Loucy (cell line): ENCODE results near the gene PABPN1.

ENCODE experiments used
- H2AFZ ChIP-seq: fragments of 200-600 bp; sonication (generic); 2 replicates; pipeline ENCODE4 v1.6.0; 2016; ENCODE audit warnings: antibody characterized with exemption, mild to moderate bottlenecking, low read length, moderate library complexity
- H3F3A ChIP-seq: fragments of 200-600 bp; 2 replicates; pipeline ENCODE4 v1.6.0; 2016; ENCODE audit warnings: antibody characterized with exemption, low read depth, mild to moderate bottlenecking
- H3K27me3 ChIP-seq: fragments of 200-600 bp; sonication (generic); 2 replicates; pipeline ENCODE4 v1.6.1; 2014; ENCODE audit warnings: low read length, mild to moderate bottlenecking; ENCODE audit not compliant: insufficient read depth, poor library complexity, severe bottlenecking
- H3K36me3 ChIP-seq: fragments of 200-600 bp; sonication (generic); 2 replicates; pipeline ENCODE4 v1.6.1; 2016; ENCODE audit warnings: low read length; ENCODE audit not compliant: insufficient read depth
- H3K4me1 ChIP-seq: fragments of 200-600 bp; sonication (generic); 2 replicates; pipeline ENCODE4 v1.5.1; 2014; ENCODE audit warnings: low read length, mild to moderate bottlenecking; ENCODE audit not compliant: insufficient read depth, poor library complexity, severe bottlenecking
- H3K4me2 ChIP-seq: fragments of 200-600 bp; sonication (generic); 2 replicates; pipeline ENCODE4 v1.6.0; 2014; ENCODE audit warnings: antibody characterized with exemption, low read length, low read depth, mild to moderate bottlenecking; ENCODE audit not compliant: poor library complexity, severe bottlenecking
- H3K4me3 ChIP-seq: fragments of 200-600 bp; sonication (generic); 2 replicates; pipeline ENCODE4 v1.5.1; 2014; ENCODE audit warnings: low read length, mild to moderate bottlenecking, mixed read lengths; ENCODE audit not compliant: poor library complexity, severe bottlenecking
- H3K79me2 ChIP-seq: fragments of 200-600 bp; sonication (generic); 2 replicates; pipeline ENCODE4 v1.6.1; 2014; ENCODE audit warnings: low read length; ENCODE audit not compliant: insufficient read depth
- H3K9ac ChIP-seq: fragments of 200-600 bp; sonication (generic); 2 replicates; pipeline ENCODE4 v1.6.0; 2014; ENCODE audit warnings: mild to moderate bottlenecking, low read depth, low read length, moderate library complexity; ENCODE audit not compliant: poor library complexity, severe bottlenecking
- H3K9me2 ChIP-seq: fragments of 200-600 bp; sonication (generic); replicated peaks from 2 replicates; pipeline ENCODE4 v1.6.1; 2016; ENCODE audit warnings: low read depth, low read length, mixed read lengths
- H3K9me3 ChIP-seq: fragments of 200-600 bp; sonication (generic); 2 replicates; pipeline ENCODE4 v1.6.1; 2014; ENCODE audit warnings: mild to moderate bottlenecking, antibody characterized with exemption, low read length, low read depth; ENCODE audit not compliant: insufficient read depth
- H4K20me1 ChIP-seq: fragments of 200-600 bp; sonication (generic); 2 replicates; pipeline ENCODE4 v1.6.0; 2014; ENCODE audit warnings: antibody characterized with exemption, low read length, mild to moderate bottlenecking; ENCODE audit not compliant: insufficient read depth, poor library complexity, severe bottlenecking
- EZH2phosphoT487 ChIP-seq: fragments of 200-600 bp; IDR thresholded peaks from 2 replicates; pipeline ENCODE4 v1.6.1; 2018; ENCODE audit warnings: antibody characterized with exemption, mild to moderate bottlenecking, moderate library complexity, borderline replicate concordance
- TF ChIP-seq, protein P1 (sequence below): fragments of 200-600 bp; sonication (generic); conservative IDR thresholded peaks from 2 replicates; pipeline ENCODE4 v1.5.1; 2014; ENCODE audit warnings: mild to moderate bottlenecking, antibody characterized with exemption, low read length

PABPN1 gene

DNA sequence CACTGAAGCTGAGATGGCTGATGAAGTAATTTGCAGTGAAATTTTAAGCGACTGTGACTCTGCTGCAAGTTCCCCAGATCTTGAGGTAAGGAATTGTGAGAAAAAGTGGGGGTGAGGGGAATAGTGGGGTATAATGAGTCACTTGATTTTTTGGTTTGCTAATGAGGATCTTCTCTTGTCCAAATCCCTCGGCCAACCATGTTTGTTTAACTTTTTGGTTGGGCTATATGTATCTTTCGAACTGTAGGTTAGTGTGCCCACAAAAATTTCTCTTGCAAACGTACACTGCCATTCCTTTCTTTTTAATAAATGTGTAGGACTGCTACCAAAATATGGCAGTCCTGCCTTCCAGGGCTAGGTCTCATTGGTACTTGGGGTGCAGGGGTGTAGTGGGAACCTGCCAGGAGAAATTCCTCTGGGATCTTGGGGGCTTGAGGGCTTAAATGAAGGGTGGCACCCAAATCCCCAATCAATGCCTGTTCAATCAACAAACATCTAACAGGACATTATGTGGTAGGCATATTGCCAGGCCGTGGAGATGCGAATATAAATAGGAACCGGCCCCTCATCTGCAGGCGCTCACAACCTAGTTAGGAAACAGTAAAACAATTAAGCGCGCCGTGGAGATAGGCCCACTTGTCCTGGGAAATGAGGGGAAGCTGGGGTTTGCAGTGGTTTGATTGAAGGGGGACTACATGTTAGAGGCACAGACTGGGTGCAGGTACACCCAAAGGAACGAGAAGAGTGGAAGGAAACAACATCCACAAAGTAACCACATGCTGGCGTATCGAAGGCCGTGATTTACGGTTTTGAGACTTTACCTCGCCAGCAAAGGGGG, 1.3 kb upstream of the PABPN1 start:
- peaks cover 27% of the 10 kb centered on the region for H3K4me1 ChIP-seq
- H3K36me3 ChIP-seq, result peaks cover 17% of the 10 kb centered on the region; the same call in 1 of the 2 replicates
- H3F3A ChIP-seq, result no peaks in the 10 kb centered on the region
- H3K79me2 ChIP-seq, result peaks cover 36% of the 10 kb centered on the region
- no peaks in the 10 kb centered on the region for H3K27me3 ChIP-seq
- TF ChIP-seq EZH2phosphoT487, result no peak
- TF ChIP-seq, protein P1, sequence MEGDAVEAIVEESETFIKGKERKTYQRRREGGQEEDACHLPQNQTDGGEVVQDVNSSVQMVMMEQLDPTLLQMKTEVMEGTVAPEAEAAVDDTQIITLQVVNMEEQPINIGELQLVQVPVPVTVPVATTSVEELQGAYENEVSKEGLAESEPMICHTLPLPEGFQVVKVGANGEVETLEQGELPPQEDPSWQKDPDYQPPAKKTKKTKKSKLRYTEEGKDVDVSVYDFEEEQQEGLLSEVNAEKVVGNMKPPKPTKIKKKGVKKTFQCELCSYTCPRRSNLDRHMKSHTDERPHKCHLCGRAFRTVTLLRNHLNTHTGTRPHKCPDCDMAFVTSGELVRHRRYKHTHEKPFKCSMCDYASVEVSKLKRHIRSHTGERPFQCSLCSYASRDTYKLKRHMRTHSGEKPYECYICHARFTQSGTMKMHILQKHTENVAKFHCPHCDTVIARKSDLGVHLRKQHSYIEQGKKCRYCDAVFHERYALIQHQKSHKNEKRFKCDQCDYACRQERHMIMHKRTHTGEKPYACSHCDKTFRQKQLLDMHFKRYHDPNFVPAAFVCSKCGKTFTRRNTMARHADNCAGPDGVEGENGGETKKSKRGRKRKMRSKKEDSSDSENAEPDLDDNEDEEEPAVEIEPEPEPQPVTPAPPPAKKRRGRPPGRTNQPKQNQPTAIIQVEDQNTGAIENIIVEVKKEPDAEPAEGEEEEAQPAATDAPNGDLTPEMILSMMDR, result no peak
- peak overlapping the region; percentile 79 for H3K9ac ChIP-seq
- H3K4me3 ChIP-seq, result peak overlapping the region; percentile 77
- H3K9me3 ChIP-seq, result no peaks in the 10 kb centered on the region
- H3K9me2 ChIP-seq, result no peaks in the 10 kb centered on the region
- H2AFZ ChIP-seq, result peak overlapping the region; percentile 58; the same call in 1 of the 2 replicates
- H3K4me2 ChIP-seq, result peak overlapping the region; percentile 96
- H4K20me1 ChIP-seq, result peaks cover 31% of the 10 kb centered on the region

DNA sequence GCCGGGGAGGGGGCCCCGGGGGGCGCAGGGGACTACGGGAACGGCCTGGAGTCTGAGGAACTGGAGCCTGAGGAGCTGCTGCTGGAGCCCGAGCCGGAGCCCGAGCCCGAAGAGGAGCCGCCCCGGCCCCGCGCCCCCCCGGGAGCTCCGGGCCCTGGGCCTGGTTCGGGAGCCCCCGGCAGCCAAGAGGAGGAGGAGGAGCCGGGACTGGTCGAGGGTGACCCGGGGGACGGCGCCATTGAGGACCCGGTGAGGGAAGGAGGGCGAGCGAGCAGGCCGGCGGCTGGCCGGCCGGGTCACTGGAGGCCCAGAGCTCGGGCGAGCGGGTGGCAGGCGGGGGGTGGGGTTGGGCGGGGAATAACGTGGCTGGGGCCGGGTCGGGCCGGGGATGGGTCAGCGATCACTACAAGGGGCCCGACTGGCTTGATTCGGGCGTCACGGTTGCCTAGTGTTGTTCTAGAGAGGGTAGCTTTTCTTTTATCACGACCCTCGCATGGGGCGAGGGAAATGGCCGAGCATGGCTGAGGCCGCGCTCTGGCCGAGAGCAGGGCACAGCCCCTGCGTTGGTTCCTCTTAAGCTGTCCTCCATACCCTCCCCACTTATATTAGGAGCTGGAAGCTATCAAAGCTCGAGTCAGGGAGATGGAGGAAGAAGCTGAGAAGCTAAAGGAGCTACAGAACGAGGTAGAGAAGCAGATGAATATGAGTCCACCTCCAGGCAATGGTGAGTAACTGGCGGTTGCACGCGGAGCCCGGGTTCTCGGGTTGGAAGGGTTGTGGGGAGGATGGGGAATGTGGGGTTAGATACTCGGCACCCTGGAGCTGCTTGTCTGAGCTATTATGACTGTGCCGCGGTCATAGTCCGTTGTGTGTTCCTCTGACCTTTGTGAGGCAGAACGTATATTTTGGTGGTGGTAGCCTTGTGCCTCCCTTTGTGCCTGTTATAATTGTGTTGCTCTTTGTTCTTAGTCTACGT, 603 bp downstream of the PABPN1 start:
- TF ChIP-seq, protein P1, result no peak
- no peak for TF ChIP-seq EZH2phosphoT487
- no peak overlapping the region for H2AFZ ChIP-seq

More for the DNA sequence above, 603 bp downstream of the PABPN1 start:
- Histone ChIP-seq H3K36me3 (peaks cover 25% of the 10 kb centered on the region; the same call in 1 of the 2 replicates), H3K4me1 (peaks cover 27% of the 10 kb centered on the region), H3K27me3 (no peaks in the 10 kb centered on the region), H3K4me2 (peak overlapping the region; percentile 99), H3F3A (peaks cover 4% of the 10 kb centered on the region; the same call in 1 of the 2 replicates), H3K79me2 (peaks cover 36% of the 10 kb centered on the region), H3K9me3 (no peaks in the 10 kb centered on the region), H3K9me2 (no peaks in the 10 kb centered on the region), H3K9ac (peak overlapping the region; percentile 92), H3K4me3 (peak overlapping the region; percentile 94), H4K20me1 (peaks cover 34% of the 10 kb centered on the region)
